Raji (cell line): ENCODE data around the gene SCN8A.

Experiments used
- POLR2A ChIP-seq: IDR thresholded peaks from 2 replicates; pipeline ENCODE4 v1.6.1; 2011; ENCODE audit warnings: low read depth, low read length, control low read depth; ENCODE audit not compliant: insufficient read depth

SCN8A gene

GRCh38 chr12:51848841-51849735 lies 258.1 kb downstream of the SCN8A start:
- no peak for TF ChIP-seq POLR2A

- no peak for TF ChIP-seq POLR2A
Observed at GRCh38 chr12:51850081-51850964, 259.3 kb downstream of the SCN8A start.

GRCh38 chr12:51850965-51851299 lies 259.9 kb downstream of the SCN8A start:
- no peak for TF ChIP-seq POLR2A

- no peak for TF ChIP-seq POLR2A
Observed at GRCh38 chr12:51851413-51852124, 260.5 kb downstream of the SCN8A start.

DNA sequence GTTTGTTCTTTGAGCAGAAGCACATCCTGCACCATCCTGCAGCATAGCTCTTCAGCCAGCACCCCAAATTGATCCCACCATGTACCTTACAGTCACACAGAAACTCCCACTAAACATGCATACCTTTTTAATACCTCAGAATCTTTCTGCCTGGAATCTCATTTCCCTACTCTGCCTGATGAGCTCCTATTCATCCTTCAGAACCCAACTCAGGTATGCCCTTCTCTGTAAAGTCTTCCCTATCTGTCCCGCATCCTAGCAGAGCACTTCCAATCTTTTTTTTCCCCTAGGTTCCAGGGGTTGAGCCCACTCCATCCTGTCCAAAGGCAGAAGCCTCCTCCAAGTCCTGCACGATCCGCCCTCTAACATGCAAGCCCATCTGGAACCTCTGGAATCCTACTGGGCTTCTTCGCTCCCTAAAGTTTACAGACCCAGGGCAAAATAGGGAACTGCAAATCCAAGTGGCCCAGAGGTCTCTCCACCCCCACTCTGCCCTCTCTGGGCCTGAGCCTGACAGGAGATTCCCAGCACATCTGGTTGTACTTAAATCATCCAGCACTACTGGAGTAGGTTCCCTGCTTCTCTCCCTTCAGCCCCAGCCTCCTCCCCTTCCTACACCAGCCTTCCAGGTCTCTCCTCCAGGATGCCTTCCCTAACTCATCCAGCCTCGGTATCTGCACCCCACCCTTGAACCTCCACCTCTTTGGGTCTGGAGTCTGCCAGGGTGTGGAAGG lies 261.5 kb downstream of the SCN8A start:
- no peak for TF ChIP-seq POLR2A

- TF ChIP-seq POLR2A, result no peak
Observed at GRCh38 chr12:51855586-51856428, 264.8 kb downstream of the SCN8A start.

DNA sequence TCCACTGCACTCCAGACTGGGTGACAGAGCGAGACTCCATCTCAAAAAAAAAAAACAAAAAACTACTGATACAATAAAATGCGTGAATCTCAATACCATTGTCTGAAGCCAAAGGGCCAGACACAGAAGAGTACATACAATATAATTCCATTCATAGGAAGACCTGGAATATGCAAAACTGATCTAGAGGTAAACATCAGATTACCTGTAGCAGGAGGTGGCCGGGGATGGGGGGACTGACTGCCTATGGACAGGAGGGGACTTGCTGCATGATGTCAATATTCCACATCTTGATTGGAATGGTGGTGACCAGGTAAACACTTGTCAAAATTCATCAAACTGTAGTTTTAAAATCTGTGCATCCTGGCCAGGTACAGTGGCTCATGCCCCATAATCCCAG lies 270.0 kb downstream of the SCN8A start:
- TF ChIP-seq POLR2A, result no peak
